ENCODE measurements around the gene SOX8. TPM values are rescaled to one million over a fixed set of nuclear protein-coding genes. Genes with fewer than 3 reads are reported as not detected.

SOX8 gene
- total RNA-seq, 1 experiment from 2014 or later, result not detected

DNA sequence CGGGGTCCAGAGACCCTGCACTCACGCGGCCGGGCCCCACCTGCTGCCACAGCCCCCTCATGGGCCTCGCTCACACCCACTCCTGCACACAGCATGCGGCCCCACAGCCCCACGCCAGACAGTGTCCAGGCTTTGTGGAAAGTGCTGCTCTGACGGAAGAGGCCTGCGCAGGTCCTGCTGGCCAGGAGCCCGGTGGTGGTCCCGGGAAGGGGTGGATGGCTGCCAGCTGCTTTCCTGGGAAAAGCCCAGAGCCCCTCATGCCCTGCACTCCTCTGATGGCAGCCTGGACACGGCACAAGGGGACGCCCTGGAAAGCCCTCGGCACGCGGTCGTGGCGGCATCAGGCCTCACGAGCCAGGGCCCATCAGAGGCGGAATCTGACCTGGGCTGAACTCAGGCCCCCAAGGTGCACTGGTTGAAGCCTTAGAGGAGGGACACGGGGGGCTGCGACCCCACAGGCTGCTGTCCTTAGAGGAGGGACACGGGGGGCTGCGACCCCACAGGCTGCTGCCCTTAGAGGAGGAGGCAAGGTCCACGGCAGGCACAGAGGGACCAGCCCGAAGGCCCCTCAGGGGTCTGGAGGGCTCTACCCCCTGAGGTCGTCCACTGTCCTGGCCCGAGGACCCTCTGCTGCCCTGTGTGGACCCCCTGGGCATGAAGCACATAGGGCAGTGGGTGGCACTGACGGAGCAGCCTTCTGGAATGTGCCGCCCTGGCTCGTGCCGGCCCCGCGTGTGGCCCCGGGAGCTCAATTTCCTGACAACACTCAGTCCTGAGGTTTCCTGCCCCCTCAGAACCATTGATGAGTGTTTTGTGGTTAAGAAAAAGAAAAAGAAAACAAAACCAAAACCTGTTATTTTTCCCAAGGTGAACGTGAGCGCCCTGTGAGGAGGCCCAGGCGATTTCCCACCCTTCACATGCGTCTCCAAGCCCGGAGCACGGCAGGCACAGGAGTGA lies 22.1 kb downstream of the SOX8 start:
- peaks cover 22% of the 10 kb centered on the region for H3K27me3 ChIP-seq (ENCODE audit: insufficient read depth, low read depth)
- no peaks in the 10 kb centered on the region for H3K9me2 ChIP-seq (ENCODE audit: insufficient read depth)
- no TSS peak for BruUV-seq (replicated peaks)
- no peak overlapping the region for H2AFZ ChIP-seq
- ChIA-PET CTCF (no interaction called here), POLR2A (ENCODE audit: unreplicated experiment) (no interaction called here)
- intact Hi-C loops (cut with micrococcal nuclease; ENCODE audit: unreplicated experiment), result no loop called here
- H3K4me3 ChIP-seq, result no peak overlapping the region
- H3K27ac ChIP-seq, result no peak overlapping the region
- H3K4me2 ChIP-seq, result peak overlapping the region; percentile 56
- H3K36me3 ChIP-seq (ENCODE audit: low read depth), result no peaks in the 10 kb centered on the region
- H4K20me1 ChIP-seq (ENCODE audit: insufficient read depth), result no peaks in the 10 kb centered on the region
- TF ChIP-seq EZH2 (IDR thresholded peaks at IDR 0.05; ENCODE audit: low read depth), result no peak
- TF ChIP-seq, protein P1, sequence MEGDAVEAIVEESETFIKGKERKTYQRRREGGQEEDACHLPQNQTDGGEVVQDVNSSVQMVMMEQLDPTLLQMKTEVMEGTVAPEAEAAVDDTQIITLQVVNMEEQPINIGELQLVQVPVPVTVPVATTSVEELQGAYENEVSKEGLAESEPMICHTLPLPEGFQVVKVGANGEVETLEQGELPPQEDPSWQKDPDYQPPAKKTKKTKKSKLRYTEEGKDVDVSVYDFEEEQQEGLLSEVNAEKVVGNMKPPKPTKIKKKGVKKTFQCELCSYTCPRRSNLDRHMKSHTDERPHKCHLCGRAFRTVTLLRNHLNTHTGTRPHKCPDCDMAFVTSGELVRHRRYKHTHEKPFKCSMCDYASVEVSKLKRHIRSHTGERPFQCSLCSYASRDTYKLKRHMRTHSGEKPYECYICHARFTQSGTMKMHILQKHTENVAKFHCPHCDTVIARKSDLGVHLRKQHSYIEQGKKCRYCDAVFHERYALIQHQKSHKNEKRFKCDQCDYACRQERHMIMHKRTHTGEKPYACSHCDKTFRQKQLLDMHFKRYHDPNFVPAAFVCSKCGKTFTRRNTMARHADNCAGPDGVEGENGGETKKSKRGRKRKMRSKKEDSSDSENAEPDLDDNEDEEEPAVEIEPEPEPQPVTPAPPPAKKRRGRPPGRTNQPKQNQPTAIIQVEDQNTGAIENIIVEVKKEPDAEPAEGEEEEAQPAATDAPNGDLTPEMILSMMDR (conservative IDR thresholded peaks at IDR 0.05), result no peak
- H3K4me1 ChIP-seq (replicated peaks; ENCODE audit: insufficient read depth), result peaks cover 33% of the 10 kb centered on the region
- H3F3A ChIP-seq (ENCODE audit: insufficient read depth, low read depth), result peaks cover 21% of the 10 kb centered on the region; the same call in 1 of the 2 replicates
- DNase-seq, result no peak
- H3K79me2 ChIP-seq (ENCODE audit: low read depth), result no peaks in the 10 kb centered on the region
- H3K9me3 ChIP-seq (ENCODE audit: insufficient read depth, low read depth), result no peaks in the 10 kb centered on the region

DNA sequence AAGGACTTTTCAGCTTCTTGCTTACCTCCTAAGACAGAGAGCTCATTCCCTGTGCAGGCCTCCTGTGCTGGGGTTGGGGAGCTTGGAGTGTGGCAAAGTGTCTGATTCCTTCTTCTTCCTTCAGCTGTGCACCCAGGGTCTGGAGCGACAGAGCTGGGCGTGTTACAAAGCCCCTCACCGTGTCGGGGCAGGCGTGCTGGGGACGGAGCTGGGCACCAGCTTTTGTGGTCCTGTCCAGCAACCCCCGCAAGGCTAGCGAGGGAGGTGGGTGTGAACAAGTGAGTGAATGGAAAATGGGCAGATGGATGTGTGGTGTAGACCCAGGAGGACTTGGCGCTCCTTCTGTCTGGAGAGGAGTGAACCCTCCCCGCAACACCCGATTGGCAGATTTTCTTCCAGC lies 23.7 kb downstream of the SOX8 start:
- Histone ChIP-seq H3K36me3 (ENCODE audit: low read depth) (no peaks in the 10 kb centered on the region), H3K9me2 (ENCODE audit: insufficient read depth) (no peaks in the 10 kb centered on the region), H3K4me1 (replicated peaks; ENCODE audit: insufficient read depth) (peaks cover 33% of the 10 kb centered on the region), H3F3A (ENCODE audit: insufficient read depth, low read depth) (peaks cover 20% of the 10 kb centered on the region; the same call in 1 of the 2 replicates), H4K20me1 (ENCODE audit: insufficient read depth) (no peaks in the 10 kb centered on the region), H3K27me3 (ENCODE audit: insufficient read depth, low read depth) (peaks cover 24% of the 10 kb centered on the region), H3K27ac (no peak overlapping the region), H3K4me2 (no peak overlapping the region), H3K79me2 (ENCODE audit: low read depth) (no peaks in the 10 kb centered on the region), H3K9me3 (ENCODE audit: insufficient read depth, low read depth) (no peaks in the 10 kb centered on the region), H2AFZ (no peak overlapping the region), H3K4me3 (no peak overlapping the region)
- CTCF ChIA-PET, result interaction anchor here (0.6 kb wide), 1 partner anchor 334 kb away, joined by 6 read pairs; no protein-coding TSS in a partner anchor
- BruUV-seq (replicated peaks), result no TSS peak
- POLR2A ChIA-PET (ENCODE audit: unreplicated experiment), result no interaction called here
- intact Hi-C loops (cut with micrococcal nuclease; ENCODE audit: unreplicated experiment), result no loop called here
- no peak for DNase-seq
- TF ChIP-seq EZH2 (IDR thresholded peaks at IDR 0.05; ENCODE audit: low read depth), result no peak
- TF ChIP-seq, protein P1 (conservative IDR thresholded peaks at IDR 0.05), result no peak

DNA sequence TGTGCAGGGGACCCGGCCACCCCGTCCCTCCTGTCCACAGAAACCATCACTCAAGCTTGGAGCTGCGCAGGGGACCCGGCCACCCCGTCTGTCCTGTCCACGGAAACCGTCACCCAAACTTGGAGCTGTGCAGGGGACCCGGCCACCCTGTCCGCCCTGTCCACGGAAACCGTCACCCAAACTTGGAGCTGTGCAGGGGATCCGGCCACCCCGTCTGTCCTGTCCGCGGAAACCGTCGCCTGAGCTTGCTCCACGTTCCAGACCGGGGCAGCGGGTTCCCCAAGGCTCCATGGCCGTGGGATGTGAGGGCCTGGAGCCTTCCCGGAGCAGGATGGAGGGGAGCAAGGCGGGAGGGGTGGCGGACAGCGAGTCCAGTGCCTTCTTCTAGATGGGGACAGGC lies 25.2 kb downstream of the SOX8 start:
- no TSS peak for BruUV-seq (replicated peaks)
- Histone ChIP-seq H3F3A (ENCODE audit: insufficient read depth, low read depth) (peaks cover 20% of the 10 kb centered on the region; the same call in 1 of the 2 replicates), H3K27ac (no peak overlapping the region), H3K4me2 (peak overlapping the region; percentile 35; the same call in 1 of the 2 replicates), H3K27me3 (ENCODE audit: insufficient read depth, low read depth) (peaks cover 29% of the 10 kb centered on the region), H3K79me2 (ENCODE audit: low read depth) (no peaks in the 10 kb centered on the region), H3K9me2 (ENCODE audit: insufficient read depth) (no peaks in the 10 kb centered on the region), H4K20me1 (ENCODE audit: insufficient read depth) (no peaks in the 10 kb centered on the region), H3K4me3 (no peak overlapping the region), H2AFZ (no peak overlapping the region), H3K9me3 (ENCODE audit: insufficient read depth, low read depth) (no peaks in the 10 kb centered on the region), H3K4me1 (replicated peaks; ENCODE audit: insufficient read depth) (peaks cover 33% of the 10 kb centered on the region), H3K36me3 (ENCODE audit: low read depth) (no peaks in the 10 kb centered on the region)
- CTCF ChIA-PET, result no interaction called here
- no peak for DNase-seq
- POLR2A ChIA-PET (ENCODE audit: unreplicated experiment), result no interaction called here
- intact Hi-C loops (cut with micrococcal nuclease; ENCODE audit: unreplicated experiment), result no loop called here
- TF ChIP-seq, protein P1 (conservative IDR thresholded peaks at IDR 0.05), result no peak
- no peak for TF ChIP-seq EZH2 (IDR thresholded peaks at IDR 0.05; ENCODE audit: low read depth)

All from PC-9 (cell line).